Measurements from ENCODE around the gene NAA15.
A peak's percentile ranks its signal among the peaks of the same experiment; 100 is the strongest.
"Not testable (repeated sequence)": the region's sequence is repeated elsewhere in the genome, so short reads cannot be mapped to it uniquely, and the experiment has no call there.

Gene NAA15

GRCh38 chr4:139368998-139369397, 67.7 kb downstream of the NAA15 start:
- DNase-seq: no peak

GRCh38 chr4:139374251-139374650, 72.9 kb downstream of the NAA15 start:
- DNase-seq: no peak

DNA sequence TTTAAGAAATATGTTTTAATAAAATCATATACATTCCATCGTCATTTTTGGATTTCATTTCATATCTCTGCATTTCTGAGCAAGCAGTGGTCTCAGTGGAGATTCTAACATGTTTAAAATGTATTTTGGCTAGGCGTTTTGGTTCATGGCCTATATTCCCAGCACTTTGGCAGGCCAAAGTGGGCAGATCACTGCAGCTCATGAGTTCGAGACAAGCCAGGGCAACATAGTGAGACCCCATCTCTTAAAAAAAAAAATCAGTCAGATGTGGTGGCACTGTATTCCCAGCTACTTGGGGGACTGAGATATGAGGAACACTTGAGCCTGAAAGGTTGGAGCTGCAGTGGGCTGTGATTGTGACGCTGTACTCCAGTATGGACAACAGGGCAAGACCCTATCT, 85.1 kb downstream of the NAA15 start:
- DNase-seq: no peak

GRCh38 chr4:139389102-139389501, 87.8 kb downstream of the NAA15 start:
- DNase-seq: no peak

GRCh38 chr4:139389991-139390390, 88.7 kb downstream of the NAA15 start:
- no peak for DNase-seq

DNA sequence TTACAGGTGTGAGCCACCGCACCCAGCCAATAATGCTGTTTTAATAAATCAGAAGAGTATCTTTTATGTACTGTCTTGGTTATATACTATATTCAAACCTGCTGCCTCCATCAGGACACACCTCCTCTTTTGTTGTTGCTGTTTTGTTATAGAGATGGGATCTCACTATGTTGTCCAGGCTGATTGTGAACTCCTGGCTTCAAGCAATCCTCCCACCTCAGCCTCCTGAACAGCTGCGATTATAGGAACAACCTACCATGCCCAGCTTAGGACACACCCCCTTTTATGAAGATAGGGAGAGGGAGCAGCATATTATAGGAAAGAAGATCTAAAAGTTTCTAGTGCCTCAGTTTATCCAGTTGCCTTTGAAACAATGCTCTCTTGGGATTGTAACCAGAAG, 90.4 kb downstream of the NAA15 start:
- no peak for DNase-seq

GRCh38 chr4:139392797-139393196, 91.5 kb downstream of the NAA15 start:
- DNase-seq: no peak

DNA sequence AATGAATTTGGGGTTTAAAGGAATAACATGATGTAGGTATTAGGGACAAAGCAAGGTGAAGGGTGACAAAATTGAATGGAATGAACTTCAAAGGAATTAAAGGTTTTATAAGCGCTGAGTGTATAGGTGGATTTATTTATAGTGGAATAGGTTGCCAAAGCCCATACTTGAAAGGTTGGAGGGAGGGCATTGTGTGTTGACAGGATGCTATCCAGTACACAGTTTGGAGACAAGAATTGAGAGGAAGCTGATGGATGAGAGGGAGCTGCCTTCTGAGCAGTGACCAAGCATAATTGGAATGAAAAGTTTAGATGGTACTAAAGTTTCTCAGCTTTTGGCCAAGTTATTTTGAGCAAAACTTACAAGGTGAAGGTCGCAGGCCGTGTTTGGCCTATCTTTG, 100.1 kb downstream of the NAA15 start:
- no peak for DNase-seq

DNA sequence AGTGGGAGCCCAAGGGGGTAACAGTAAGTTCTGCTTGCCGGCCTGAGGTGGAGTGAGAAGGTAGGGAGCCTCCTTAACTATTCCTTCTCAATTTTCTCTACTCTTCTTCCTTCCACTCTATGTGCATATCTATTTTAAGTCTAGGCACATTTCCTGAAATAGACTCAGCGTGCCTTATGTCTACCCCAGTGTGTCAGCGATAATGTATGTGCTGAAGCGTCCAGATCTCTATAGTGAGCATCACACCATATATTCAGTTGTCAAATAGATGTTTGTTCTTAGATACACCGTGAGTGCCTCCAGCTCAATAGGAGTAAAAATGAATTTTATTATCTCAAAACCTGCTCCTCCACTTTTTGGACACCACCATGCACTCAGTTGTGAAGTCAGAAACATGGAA, 101.1 kb downstream of the NAA15 start:
- DNase-seq: no peak

GRCh38 chr4:139403462-139403861, 102.2 kb downstream of the NAA15 start:
- DNase-seq: no peak

GRCh38 chr4:139410312-139410711, 109.0 kb downstream of the NAA15 start:
- no peak for DNase-seq

GRCh38 chr4:139414671-139415210, 113.4 kb downstream of the NAA15 start:
- DNase-seq: not testable (repeated sequence)

- peak; percentile 14 for DNase-seq
Measured at GRCh38 chr4:139416073-139416673, 114.9 kb downstream of the NAA15 start.

DNA sequence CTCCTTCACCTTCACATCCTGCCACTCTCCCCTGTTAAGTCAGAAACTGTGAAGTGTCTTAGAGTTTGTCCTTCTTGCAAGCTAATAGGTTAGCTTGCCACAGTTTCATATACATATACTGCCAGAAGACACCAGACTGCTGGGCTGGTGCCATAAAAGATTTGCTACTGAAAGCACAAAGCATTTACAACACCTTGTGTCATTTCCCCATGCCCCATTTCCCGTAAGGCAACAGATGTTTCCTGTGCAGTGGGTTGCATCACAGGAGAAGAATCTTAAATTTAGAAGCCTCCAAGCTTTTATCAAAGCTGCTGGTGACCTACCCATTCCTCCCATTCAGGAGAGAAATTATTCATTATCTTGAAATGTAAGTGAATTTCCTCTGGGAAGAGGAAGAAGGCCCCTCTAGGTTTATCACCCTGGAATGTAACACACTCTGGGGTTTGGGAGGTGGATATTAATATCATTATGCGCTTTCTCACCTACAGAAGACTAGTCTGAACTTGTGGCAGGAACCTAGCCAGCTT, 118.1 kb downstream of the NAA15 start:
- no peak for DNase-seq

- DNase-seq: no peak
Measured at GRCh38 chr4:139420652-139421051, 119.3 kb downstream of the NAA15 start.

DNA sequence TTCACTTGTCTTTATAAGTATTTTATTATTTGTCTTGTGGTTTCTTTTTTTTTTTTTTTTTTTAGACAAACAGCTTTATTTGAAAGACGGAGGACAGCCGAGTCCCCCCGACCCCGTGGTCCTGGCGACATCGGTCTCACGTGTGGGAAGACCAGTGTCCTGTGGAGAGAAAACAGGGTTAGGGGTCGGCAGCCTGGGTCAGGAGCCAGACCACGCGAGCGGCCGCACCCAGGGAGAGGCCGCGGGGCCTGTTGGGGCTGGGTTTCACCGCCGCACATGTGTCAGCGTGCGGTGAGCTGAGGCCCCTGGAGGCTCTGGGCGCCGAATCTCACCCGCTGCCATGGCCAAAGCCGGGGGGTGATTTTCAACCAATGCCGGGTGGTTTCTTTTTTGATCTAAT, 134.8 kb downstream of the NAA15 start:
- DNase-seq: no peak

DNA sequence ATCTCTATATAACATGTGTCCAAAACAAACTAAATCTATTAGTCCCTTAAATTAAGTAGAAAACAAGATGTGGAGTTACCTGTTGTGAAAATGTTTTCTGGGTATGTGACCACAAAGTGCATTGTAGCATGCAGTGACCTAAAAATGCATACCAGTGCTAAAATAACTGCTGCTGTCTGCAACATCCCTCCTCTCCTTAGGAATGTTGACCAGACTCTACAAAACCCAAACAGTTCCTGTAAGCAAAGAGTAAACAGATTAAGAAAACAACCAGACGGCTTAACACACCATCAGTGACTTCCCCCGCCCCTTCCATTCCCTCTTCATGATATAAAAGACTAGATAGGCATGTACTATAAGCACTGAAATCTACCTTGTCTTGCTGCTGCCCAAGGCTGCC, 136.8 kb downstream of the NAA15 start:
- DNase-seq: no peak

DNA sequence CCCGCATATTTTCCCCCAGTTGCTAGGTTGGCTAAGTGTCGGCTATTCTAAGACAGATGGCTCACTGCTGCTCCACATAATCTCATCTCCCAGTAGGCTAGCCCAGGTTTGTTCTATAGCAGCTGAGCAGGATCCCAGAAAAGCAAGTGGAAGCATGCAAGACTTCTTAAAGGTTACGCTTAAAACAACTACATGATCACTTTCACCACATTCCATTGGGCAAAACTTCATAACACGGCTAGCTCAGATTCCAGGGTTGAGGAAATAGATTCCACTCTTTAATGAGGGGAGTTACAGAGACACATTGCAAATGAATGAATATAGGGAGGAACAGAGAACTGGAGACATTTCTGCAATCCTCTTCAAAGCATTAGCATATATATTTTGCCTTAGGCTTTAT, 139.7 kb downstream of the NAA15 start:
- DNase-seq: no peak

GRCh38 chr4:139443661-139444060, 142.4 kb downstream of the NAA15 start:
- no peak for DNase-seq

DNA sequence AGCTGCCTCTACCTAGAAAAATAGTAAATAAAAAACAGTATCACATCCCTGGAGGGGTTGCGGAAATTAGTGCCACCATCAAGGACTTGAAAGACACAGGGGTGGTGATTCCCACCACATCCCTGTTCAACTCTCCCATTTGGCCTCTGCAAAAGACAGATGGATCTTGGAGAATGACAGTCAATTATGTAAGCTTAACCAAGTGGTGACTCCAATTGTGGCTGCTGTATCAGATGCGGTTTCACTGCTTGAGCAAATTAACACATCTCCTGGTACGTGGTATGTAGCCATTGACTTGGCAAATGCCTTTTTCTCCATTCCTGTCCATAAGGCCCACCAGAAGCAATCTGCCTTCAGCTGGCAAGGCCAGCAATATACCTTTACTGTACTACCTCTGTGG, 143.6 kb downstream of the NAA15 start:
- not testable (repeated sequence) for DNase-seq

GRCh38 chr4:139447078-139447477, 145.8 kb downstream of the NAA15 start:
- DNase-seq: not testable (repeated sequence)

DNA sequence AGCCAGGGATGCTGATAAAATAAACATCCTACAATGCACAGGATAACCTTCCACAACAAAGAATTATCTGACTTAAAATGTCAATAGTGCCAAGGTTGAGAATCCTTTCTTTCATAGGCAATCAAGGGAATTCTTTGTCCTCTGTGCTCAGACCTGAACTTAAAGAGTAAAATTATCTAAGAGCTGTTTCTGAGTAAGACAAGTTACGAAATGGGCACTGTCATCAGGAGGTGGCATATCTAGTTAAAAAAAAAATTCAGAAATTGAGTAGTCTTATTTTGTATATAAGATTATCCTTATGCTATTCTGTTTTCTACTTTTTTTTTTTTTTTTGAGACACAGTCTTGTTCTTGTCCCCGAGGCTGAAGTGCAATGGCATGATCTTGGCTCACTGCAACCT, 149.3 kb downstream of the NAA15 start:
- no peak for DNase-seq

GRCh38 chr4:139451997-139452396, 150.7 kb downstream of the NAA15 start:
- DNase-seq: no peak

GRCh38 chr4:139453041-139453370, 151.7 kb downstream of the NAA15 start:
- peak; percentile 70 for DNase-seq
